ENCODE data around the gene ABCB8.
"Not testable (repeated sequence)": the region's sequence is repeated elsewhere in the genome, so short reads cannot be mapped to it uniquely, and the experiment has no call there.

The ABCB8 gene

GRCh38 chr7:151038951-151039849, 10.9 kb downstream of the ABCB8 start:
- no peak for DNase-seq

GRCh38 chr7:151039850-151040548, 11.7 kb downstream of the ABCB8 start:
- no peak for DNase-seq

DNA sequence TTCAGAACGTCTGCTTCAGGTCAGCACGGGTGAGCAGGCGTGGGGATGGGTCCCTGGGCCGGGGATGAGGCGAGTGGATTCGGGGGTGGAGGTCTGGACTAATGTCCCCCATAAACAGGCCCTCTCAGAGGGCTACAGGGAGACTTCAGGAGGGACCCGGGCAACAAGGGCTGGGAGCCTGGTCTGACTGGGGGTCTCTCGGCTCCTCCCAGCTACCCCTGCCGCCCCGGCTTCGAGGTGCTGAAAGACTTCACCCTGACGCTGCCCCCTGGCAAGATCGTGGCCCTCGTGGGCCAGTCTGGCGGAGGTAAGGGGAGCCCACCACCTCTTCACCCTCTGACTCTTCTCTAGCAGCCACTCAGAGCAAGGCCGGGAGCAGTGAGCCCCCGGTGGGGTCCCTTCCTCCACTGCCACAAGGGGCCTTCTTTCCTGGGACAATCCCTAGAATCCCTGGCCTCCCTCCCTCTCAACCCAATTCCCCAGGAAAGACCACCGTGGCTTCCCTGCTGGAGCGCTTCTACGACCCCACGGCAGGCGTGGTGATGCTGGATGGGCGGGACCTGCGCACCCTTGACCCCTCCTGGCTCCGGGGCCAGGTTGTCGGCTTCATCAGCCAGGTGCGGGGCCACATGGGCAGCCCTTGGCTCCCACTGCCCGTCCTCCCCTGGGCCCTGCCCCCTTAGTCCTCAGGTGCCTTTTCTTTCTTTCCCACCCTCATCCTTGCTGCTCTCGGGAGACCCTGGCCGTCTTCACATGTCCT, 12.5 kb downstream of the ABCB8 start:
- DNase-seq = no peak

DNA sequence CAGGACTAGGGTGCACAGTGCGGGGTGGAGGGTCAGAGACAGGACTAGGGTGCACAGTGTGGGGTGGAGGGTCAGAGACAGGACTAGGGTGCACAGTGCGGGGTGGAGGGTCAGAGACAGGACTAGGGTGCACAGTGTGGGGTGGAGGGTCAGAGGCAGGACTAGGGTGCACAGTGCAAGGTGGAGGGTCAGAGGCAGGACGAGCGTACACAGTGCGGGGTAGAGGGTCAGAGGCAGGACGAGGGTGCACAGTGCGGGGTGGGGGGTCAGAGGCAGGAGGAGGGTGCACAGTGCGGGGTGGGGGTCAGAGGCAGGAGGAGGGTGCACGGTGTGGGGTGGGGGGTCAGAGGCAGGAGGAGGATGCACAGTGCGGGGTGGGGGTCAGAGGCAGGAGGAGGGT, 15.2 kb downstream of the ABCB8 start:
- not testable (repeated sequence) for DNase-seq

DNA sequence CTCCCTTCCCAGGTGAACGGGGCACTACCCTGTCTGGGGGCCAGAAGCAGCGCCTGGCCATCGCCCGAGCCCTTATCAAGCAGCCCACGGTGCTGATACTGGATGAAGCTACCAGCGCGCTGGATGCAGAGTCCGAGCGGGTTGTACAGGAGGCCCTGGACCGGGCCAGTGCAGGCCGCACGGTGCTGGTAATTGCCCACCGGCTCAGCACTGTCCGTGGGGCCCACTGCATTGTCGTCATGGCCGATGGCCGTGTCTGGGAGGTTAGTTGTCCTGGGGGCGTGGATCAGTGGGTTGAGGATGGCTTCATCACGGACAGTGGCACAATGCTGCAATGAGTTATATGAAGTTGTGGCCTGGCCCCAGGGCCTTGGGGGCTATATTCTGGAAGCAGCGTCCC, 15.7 kb downstream of the ABCB8 start:
- no peak for DNase-seq

DNA sequence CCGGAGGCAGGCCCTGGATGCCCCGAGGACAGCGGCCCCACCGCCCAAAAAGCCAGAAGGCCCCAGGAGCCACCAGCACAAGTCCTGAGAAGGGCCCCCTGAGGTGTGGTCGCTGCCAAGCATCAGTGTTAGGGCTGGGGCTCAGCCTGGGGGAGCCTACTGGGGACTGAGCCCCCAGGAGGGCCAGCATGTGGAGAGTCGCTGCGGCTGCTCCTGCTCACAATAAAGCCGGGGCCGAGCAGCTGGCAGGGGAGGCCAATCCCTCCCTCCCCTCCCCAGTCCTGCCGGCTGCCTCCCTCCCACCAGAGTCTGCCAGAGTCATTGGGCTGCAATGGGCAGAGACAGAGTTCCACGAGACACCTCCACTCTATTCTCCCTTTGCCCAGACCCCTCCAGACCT, 17.0 kb downstream of the ABCB8 start:
- no peak for DNase-seq

- no peak for DNase-seq
These were observed 17.7 kb downstream of the ABCB8 start for GRCh38 chr7:151045967-151046366.

DNA sequence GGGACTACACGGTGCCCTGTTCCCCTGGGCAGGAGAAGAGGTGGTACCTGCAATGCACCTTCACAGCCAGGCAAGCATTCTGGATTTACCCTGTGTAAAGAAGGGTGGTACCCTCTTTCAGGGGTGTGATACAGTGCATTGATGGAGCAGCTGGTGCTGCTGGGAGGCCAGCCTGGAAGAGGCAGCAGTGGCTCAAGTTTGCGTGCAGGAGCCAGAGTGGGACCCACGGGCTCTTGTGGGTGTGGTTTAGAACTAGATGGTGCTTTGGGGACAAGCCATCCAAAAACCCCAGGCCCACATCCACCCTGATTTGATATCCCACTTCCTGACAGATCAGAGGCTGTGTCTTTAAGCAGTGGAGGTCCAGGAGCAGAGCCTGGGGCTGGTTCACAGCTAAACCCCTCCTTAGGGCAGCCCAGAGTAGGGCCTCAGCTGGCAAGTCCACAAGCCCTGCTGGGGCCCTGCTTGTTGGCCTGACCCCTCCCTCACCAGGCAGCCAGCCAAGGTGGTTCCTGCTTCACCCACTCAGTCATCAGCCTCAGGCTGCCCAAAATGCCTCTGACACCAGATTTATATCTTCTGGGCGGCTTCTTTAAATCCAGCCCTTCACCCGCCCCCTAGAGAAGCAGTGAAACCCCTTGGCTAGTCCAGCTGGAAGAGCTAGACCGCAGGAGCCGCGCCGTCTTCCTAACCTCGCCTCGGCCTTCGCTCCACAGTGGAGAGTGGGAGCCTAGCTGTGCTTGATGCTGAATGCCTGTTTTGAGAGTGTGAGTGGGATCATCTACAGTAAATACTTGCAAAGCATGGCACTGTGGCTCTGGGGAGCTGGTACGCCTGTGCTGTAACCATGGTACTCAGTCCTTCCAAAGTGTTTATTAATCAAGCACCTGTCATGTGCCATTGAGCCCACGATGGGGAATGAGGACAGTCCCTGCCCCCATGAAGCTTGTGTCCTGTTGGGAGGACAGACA, 18.6 kb downstream of the ABCB8 start:
- DNase-seq = no peak

DNA sequence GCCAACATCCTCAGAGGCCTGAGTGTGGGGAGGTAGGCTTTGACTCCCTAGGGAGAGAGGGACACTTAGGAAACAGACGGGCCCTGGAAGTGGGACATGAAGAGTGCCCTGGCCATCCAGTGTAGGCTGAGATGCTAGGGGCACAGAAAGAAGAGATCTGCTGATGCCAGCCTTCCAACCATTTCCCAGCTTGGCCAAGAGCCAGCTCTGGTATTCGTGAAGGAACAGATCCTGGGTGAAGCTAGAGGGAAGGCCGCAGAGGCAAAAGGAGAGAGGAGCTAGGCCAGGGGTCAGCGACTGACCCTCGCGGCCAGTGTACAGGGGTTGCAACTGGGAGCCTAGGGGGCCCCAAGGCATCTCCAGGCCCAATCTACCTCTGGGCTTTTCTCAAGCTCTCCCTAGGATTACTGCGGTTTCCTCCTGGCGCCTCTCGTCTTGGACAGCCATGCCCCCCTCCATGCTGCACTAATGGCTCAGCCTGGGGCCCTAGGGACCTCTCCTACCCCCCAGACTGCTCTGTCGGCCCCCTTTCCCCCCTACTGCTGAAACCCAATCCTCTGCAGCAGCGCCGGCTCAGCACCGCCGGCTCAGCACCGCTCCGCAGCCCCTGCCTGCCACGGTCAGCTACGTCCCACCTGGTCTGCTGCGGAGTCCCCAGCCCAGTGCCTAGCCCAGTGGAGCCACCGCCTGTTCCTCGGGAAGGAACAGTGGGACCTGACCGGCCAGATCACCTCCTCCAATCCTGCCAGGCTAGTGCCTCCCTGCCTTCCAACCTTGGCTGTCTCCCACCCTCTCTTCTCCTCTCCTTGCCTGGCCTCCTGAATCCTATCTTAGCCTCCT, 19.9 kb downstream of the ABCB8 start, which contains the start of gene ASIC3:
ASIC3 (plus strand) TSS at position 556 of the 840 bp plus-strand sequence. CDS start 355 bp downstream, outside the sequence.
- DNase-seq = no peak

- DNase-seq = no peak
These were observed 20.7 kb downstream of the ABCB8 start for GRCh38 chr7:151048911-151049463.

DNA sequence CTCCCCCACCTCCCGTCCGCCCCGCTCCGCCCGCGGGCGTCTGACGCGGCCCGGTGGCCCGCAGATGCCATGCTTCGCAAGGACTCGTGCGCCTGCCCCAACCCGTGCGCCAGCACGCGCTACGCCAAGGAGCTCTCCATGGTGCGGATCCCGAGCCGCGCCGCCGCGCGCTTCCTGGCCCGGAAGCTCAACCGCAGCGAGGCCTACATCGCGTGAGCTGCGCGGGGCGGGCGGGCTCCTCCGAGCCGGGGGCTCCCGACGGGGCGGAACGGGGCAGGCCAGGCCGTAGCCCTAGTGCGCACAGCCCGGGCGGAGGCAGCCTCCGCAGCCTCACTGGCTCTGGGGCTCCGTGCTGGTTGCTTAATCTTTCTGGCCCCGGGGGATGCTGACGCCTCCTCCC, 22.9 kb downstream of the ABCB8 start:
- DNase-seq = no peak

GRCh38 chr7:151053096-151053495, 24.8 kb downstream of the ABCB8 start:
- no peak for DNase-seq

DNA sequence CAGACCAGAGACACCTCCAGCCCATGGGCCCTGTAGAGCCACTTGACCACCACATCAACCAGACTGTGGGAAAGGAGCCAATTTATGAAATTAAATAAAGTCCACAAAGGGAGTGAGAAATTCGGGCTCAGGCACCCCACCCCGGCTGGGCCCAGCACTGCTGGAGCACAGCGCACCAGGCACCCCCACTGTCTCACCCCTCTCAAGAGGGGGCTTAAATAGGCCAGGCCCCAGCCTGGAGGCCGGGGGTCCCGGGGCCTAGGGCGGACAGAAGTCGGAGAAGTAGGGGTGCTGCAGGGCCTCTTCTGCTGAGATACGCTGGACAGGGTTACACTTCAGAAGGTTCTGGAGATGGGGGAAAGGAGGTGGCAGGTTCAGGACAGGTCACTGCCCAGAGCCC, 25.5 kb downstream of the ABCB8 start:
- DNase-seq = no peak

DNA sequence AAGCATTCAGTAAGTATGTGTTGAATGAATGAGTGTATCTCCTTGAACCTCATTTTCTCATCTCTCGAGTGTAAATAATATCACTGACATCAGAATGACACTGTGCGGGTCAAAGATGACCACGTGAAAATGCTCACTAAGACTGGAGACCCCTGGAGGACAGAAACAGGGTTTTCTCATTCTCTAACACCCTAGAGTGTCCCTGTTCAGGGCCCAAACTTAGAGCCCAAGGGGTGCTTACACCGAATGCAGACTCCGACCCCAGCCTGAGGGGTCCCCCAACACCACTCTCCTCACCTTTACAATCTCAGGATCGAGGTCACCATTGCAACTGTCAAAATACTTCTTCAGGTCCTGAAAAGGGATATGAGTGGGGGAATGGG, 28.0 kb downstream of the ABCB8 start:
- DNase-seq = no peak

DNA sequence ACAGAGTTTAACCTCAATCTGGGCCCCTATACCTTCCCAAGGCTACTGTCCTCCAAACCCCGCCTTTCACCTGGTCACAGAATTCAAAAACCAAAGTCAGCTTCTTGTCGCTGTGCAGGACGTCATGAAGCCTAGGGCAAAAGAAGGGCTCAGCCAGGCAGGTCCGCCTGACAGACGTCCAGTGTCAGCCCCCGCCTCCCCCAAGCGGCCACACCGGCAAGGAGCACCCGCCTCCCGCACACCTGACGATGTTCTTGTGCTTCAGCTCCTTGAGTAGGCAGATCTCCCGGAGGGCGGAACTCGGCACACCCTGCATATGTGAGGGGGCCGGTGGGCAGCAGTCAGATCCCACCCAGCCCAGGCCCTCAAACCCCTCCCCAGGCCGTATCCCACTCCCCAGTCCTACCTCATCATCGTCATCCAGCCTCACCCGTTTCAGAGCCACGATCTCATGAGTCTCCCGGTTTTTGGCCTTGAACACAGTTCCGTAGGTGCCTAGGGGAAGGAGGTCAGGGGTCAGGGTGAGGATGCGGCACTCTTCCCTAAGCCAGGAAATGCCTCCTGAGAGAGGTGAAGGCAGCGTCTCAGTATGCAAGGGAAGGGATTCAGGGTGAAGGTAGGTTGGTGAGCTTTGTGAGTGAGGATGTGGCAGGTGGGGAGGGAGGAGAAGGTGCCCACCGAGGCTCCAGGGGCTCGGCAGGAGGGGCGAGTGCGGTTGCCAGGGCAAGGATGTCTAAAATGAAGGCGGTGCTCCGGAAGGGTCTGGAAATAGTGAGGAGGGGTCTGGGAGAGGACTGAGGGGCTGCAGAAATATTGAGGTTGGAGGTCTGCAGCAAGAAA, 28.6 kb downstream of the ABCB8 start:
- no peak for DNase-seq

GRCh38 chr7:151057506-151057988, 29.3 kb downstream of the ABCB8 start, which contains the start of gene CDK5:
TSS of gene CDK5 (minus strand) at chr7:151057897. CDS start at chr7:151057848, 49 bp downstream.
- no peak for DNase-seq

DNA sequence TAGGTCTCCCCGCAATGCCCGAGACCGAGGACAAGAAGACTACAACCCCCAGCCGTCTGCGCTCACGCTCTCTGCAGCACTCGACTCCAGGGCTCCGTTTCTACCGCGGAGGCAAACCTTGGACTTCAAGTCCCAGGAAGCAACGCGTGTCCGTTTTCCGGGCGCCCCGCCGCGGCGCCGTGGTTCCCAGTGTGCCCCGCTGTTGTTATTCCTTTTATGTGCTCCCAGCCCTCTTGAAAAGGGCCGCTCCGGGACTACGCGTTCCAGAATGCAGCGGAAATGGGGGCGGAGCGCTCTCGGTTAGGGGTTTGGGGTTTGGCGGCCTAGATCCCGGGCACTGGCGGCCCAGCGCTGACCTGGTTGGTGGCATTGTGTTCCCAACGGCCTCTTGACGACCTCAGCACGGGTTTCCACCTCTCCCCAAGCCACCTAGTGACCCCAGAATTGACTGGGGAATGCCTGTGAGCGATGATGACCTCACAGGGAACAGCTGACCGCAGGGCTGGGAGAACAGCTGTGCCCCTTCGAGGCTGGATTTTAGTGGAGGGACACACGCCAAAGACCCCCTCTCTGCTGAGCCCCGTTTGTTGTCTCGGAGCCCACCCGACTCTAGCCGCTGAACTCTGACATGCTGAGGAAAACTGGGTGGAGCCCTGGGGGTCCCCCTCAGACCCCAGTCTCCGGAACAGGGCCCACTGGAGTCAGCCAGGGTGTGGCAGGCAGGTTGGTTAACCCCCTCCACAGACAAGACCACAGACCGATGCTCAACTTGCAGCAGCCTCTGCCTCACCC, 29.9 kb downstream of the ABCB8 start:
- peak; percentile 92 for DNase-seq

- DNase-seq = no peak
These were observed 30.6 kb downstream of the ABCB8 start for GRCh38 chr7:151058781-151059366.
